NCI-H146 (cell line): ENCODE data around the gene AFAP1L1.
A peak's percentile ranks its signal among the peaks of the same experiment; 100 is the strongest.

Experiments
- DNase-seq: peaks from one replicate; lab custom pipeline; 2025; lab: John Stamatoyannopoulos, UW

Gene AFAP1L1

GRCh38 chr5:149349382-149349781, 77.7 kb downstream of the AFAP1L1 start:
- no peak for DNase-seq

GRCh38 chr5:149352169-149352568, 80.5 kb downstream of the AFAP1L1 start:
- DNase-seq = no peak

GRCh38 chr5:149353911-149354310, 82.3 kb downstream of the AFAP1L1 start:
- DNase-seq = no peak

- no peak for DNase-seq
Measured at GRCh38 chr5:149355688-149356087, 84.0 kb downstream of the AFAP1L1 start.

GRCh38 chr5:149356391-149356790, 84.7 kb downstream of the AFAP1L1 start:
- DNase-seq = no peak

GRCh38 chr5:149357370-149358293, 86.0 kb downstream of the AFAP1L1 start, which contains the start of gene PCYOX1L:
Gene PCYOX1L (plus strand): TSS chr5:149358046. CDS start chr5:149358069, 23 bp downstream.
- peak; percentile 96 for DNase-seq

GRCh38 chr5:149358294-149358651, 86.6 kb downstream of the AFAP1L1 start:
- peak; percentile 48 for DNase-seq

GRCh38 chr5:149358868-149359495, 87.3 kb downstream of the AFAP1L1 start:
- no peak for DNase-seq

GRCh38 chr5:149360272-149360671, 88.6 kb downstream of the AFAP1L1 start:
- no peak for DNase-seq

- DNase-seq = no peak
Measured at GRCh38 chr5:149362541-149362940, 90.9 kb downstream of the AFAP1L1 start.

GRCh38 chr5:149363358-149363757, 91.7 kb downstream of the AFAP1L1 start:
- DNase-seq = no peak

GRCh38 chr5:149363936-149364335, 92.3 kb downstream of the AFAP1L1 start:
- DNase-seq = no peak

GRCh38 chr5:149364719-149365118, 93.1 kb downstream of the AFAP1L1 start:
- DNase-seq = no peak

- no peak for DNase-seq
Measured at GRCh38 chr5:149365418-149365817, 93.8 kb downstream of the AFAP1L1 start.

GRCh38 chr5:149366169-149366729, 94.6 kb downstream of the AFAP1L1 start:
- DNase-seq = no peak

GRCh38 chr5:149367249-149367971, 95.8 kb downstream of the AFAP1L1 start:
- DNase-seq = peak; percentile 78

- DNase-seq = no peak
Measured at GRCh38 chr5:149367972-149368645, 96.5 kb downstream of the AFAP1L1 start.

GRCh38 chr5:149370878-149371277, 99.2 kb downstream of the AFAP1L1 start:
- DNase-seq = no peak

- peak; percentile 66 for DNase-seq
Measured at GRCh38 chr5:149371296-149371962, 99.8 kb downstream of the AFAP1L1 start.

- no peak for DNase-seq
Measured at GRCh38 chr5:149372076-149372795, 100.6 kb downstream of the AFAP1L1 start.
